GM04503 (cell line): ENCODE data around the gene FKBP14.
"Not testable (repeated sequence)": the region's sequence is repeated elsewhere in the genome, so short reads cannot be mapped to it uniquely, and the experiment has no call there.

ENCODE experiments used
- DNase-seq: peaks from one replicate; pipeline ENCODE4 v3.0.0-alpha.2; 2012; ENCODE audit warnings: low read depth

FKBP14 gene

GRCh38 chr7:29989257-29989995 lies 37.1 kb downstream of the FKBP14 start, which contains the start of gene SCRN1:
TSS of gene SCRN1 (minus strand) at chr7:29989801. CDS start at chr7:29969067, 20,734 bp downstream.
- no peak for DNase-seq

- no peak for DNase-seq
These were observed 37.9 kb downstream of the FKBP14 start for GRCh38 chr7:29988424-29989256.

DNA sequence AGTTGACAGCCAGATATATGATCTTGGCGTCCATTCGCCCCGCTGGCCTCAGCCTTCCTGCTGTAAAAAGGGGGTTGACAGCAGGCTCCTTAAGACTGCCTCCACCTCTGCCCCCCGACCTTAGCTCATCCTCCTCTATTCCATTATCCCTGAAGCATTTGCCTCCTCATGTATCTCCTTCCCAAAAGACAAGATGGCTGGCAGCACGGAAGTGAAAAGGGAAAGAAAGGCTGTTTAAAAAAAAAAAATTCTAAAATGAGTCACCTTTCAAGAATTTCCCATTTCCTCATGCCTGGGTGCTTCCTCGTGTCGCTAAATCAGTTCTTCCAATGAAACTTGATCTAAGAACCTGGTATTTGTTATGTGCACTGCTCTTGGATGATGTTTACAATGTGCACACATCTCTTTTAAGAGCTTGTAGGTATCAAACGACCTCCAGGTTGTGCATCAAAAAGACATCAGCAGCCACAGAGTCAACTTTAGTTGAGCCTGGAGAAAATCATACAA lies 38.6 kb downstream of the FKBP14 start:
- peak; percentile 59 for DNase-seq

DNA sequence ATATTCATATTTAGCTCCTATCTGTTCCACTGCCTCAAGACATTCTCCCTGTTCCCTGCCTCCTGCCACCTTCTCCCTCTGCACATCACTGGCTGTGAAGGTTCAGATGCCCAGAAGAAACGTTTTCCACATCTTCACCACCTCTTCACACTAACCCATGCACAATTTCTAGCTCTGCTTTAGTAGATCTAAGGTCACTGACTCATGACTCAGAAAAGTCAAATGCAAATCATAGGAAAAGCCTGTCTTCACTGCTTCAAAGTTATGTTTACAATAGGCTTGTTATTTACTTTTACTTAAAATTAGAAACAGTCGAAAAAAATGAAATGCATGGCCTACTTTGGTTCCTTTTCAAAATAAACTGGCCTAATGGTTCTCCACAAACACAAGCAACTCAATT lies 39.4 kb downstream of the FKBP14 start:
- DNase-seq, result no peak

DNA sequence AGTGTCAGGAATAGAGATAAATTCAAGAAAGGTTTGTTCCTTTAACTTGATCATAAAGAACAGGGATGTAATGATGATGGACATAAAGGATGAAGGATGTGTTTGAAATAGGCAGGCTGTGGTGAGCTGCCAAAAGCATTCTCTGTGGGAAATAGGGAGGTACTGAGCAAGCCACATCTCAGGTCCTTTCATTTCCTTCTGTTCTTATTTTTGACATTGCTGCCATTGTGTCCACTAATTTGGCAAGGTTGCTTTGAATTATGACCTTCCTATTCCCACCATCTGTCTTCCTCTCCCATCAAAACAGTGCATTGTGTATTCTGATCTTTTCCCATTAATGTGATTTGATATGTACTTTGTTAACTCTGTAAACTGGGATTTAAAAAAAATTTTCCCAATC lies 46.4 kb downstream of the FKBP14 start:
- no peak for DNase-seq

GRCh38 chr7:29977886-29978651 lies 48.4 kb downstream of the FKBP14 start:
- no peak for DNase-seq

GRCh38 chr7:29976673-29977415 lies 49.7 kb downstream of the FKBP14 start:
- DNase-seq, result no peak

- DNase-seq, result no peak
These were observed 50.2 kb downstream of the FKBP14 start for GRCh38 chr7:29976266-29976665.

GRCh38 chr7:29975561-29975960 lies 50.9 kb downstream of the FKBP14 start:
- DNase-seq, result no peak

GRCh38 chr7:29974286-29974685 lies 52.2 kb downstream of the FKBP14 start:
- DNase-seq, result no peak

DNA sequence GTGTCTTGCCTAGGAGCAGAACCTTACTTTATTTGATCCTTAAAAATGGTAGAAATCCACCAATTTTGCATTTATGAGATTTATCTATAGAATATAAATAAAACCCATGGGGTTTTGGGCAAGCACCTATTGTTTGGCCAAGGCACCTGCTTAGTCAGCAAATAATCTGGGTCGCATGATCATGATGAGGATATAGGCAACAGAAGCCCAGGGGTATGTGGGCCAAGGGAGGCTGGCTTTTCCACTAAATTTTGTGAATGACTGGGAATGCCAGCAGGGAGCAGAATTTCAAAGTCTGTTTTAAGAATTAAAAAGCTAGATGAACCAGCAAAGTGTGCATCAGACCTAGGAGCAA lies 54.2 kb downstream of the FKBP14 start:
- DNase-seq, result no peak

GRCh38 chr7:29971566-29972314 lies 54.8 kb downstream of the FKBP14 start:
- DNase-seq, result no peak

- DNase-seq, result no peak
These were observed 56.3 kb downstream of the FKBP14 start for GRCh38 chr7:29970158-29970557.

DNA sequence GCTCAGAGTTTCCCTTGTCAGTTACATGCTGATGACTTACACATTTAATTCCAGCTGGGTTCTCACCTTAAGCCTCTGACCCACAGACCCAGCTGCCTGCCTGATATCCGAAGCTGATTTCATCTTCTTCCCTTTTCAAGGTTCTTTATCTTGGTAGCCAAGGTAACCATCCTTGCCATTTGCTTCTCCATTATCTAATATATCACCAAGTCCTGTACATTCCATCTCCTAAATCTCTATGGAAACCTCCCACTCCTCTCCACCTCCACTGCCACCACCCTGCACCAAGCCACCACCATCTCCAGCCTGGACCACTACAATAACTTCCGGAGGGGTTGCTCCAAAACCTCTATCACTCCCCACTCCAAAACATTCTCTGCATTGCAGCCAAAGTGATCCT lies 56.8 kb downstream of the FKBP14 start:
- no peak for DNase-seq

DNA sequence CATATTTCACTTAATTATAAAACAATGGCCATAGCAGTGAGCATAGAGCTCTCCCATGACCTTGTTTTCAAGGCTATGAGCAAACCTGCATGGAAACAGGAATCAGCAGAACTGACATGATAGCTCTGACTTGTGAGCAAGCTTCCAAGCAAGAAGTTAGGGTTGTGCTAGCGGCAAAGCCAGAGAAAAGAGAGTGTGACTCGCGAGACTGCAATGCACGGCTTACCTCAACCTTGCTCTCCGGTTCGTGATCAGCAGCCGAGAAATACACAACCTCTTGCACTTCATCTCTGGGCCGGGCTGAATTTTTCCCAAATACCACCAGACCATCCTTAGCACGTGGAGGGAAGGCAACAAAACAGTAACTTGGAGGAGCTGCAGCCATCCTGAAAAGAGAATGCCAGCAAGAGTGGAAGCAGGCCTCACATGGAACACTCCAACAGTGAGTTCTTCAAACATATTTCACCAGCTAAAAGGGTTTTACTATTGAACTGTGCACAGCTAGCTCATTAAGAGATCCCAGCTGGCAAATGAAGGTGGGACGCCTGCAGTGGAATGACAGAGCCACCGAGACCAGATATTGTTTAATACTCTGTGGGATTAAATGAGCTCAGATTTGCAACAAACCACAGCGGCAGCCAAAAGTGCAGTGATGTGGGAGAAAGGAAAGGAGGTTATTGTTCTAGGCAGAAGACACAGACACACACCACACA lies 57.7 kb downstream of the FKBP14 start:
- no peak for DNase-seq

- no peak for DNase-seq
These were observed 61.5 kb downstream of the FKBP14 start for GRCh38 chr7:29965030-29965429.

DNA sequence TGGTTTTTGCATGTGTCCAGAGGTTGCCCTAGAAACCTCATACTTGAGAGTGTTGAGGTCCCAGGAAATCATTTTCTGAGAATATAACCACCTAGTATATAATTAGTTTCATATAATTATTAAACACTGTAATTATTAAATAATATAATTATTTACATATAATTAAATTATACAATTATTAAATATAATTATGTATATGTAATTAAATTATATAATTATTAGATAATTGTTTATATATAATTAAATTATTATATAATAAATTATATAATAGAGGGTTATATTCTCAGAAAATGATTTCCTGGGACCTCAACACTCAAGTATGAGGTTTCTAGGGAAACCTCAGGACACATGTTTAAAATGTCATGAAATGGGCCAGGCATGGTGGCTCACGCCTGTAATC lies 64.5 kb downstream of the FKBP14 start:
- no peak for DNase-seq

- DNase-seq, result not testable (repeated sequence)
These were observed 64.9 kb downstream of the FKBP14 start for GRCh38 chr7:29961611-29962010.
